HuH-7 (cell line): Measurements from ENCODE around the gene RELL1.

Experiments used
- DNase-seq: peaks from one replicate; pipeline ENCODE4 v3.0.0; 2011; ENCODE audit warnings: low spot score

Gene RELL1

DNA sequence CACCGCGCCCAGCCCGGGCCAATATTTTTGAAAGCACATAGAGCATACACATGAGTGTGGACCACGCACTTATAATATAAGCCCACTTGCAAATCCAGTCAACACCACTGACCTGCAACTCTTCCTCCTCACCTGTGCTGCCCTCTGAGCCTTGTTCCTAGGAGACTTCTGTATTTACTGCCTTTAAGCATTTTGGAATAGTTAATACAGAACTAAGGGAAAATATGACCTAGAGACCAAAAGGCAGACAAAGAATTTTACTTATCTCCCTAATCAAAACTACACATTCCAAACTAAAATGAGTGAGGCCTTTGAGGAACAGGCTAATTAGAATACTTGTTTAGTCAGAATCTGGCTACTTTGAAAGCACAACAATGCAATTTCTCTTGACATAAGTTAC is 89.1 kb downstream of the RELL1 start:
- DNase-seq = no peak

DNA sequence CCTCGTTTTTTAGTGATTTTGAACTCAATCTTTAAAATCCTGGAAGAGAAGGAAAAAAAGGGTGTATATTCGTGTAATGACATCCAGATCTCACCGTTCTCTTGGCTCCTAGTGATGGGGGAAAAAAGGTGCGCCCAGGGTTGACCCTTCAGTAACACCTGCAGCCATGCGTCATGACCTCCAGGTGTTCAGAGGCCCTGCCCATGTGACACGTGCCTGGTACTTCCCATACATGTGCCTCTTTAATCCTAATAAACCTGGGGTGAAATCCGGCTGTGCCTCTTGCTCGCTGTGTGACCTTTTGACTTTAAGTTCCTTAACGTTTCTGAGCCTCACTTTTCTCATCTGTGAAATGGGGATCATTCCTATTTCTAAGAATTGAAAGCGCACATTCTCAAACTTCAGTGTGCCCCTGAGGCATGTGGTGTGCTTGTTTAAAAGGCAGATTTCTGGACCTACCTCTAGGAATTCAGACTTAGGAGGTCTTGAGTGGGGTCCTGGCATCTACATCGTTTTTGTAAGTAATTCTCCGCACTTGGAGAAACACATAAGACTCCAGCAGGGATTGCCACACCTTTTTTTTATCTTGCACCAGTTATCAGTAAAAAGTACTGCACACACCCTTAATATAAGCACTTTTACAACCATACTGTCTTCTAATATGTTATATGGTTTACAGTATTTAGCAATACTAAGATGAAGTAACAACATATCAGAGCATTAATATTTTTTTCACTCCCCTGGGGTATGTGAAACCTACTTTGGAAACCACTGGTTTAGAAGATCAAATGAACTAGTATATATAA is 90.1 kb downstream of the RELL1 start:
- no peak for DNase-seq

DNA sequence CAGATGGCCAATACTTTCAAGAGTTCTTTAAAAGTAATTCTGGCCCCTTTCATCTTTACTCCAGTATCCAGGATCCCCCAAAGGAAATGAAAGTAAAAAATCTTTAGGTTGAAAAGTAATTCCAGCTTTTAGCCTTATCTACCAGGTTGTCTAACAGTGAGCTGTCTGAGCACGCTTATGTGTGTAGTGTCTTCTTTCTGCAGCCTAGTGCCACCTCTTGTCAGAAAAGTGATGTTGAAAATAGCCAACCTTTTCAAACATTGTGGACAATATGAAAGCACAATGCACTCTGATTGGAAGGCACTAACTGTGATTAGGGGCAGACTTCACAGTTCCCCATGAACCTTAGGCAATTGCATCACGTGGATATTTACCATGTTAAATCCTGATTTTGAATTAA is 92.1 kb downstream of the RELL1 start:
- no peak for DNase-seq

DNA sequence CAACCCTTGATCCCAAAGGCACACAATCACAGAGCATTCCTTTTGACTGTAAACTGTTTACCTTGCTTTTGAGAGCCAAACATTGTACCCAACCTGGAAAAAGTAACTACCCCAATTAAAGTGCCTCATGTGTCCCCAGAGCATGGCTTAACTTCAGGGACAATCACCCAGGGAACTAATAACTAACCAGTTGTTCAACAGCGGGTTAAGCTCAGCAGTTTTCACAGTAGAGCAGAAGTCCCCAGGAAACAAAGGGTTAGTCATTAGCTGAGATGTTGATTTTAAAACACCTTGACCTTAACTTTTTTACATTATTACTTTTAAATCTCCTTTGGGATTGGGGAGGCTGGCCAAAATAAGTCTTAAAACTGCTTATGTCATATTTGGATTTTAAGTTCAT is 94.8 kb downstream of the RELL1 start:
- DNase-seq = no peak

DNA sequence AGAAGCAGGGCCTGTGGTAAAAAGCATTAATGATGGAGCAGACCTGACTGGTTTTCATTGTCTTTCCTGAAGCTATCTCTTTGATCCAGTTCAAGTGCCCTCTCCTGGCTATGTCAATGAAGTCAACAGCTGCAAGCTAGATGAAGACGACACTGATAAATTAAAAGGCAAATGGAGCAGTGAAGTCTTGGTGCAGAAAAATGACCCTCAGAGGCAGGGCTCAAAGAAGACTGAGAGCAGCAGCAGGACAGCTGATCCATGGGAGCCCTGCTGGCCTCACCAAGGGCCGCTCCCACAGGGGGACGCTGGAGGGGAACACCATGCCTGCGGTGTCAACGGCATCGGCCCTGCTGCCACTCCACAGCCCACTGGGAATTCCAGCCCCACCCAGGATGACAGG is 96.2 kb downstream of the RELL1 start:
- DNase-seq = no peak

DNA sequence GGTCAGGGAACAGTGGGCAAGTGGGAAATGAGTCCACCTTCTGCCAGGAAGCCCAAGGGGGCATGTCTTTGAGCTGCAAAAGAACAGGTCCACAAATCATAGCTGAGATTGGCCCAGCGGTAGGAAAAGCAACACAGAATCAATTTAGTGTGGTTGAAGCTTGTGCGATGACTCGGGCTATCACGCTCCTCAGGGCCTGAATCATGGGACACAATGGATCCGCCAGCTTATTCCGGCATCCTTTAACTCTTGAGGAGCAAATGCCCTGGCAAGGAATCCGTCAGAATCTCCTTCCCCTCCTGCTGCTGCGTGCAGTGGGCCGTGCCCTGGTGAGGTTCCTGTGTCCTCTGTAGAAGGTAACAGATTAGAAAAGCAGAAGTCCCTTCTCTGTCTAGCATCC is 98.0 kb downstream of the RELL1 start:
- no peak for DNase-seq

DNA sequence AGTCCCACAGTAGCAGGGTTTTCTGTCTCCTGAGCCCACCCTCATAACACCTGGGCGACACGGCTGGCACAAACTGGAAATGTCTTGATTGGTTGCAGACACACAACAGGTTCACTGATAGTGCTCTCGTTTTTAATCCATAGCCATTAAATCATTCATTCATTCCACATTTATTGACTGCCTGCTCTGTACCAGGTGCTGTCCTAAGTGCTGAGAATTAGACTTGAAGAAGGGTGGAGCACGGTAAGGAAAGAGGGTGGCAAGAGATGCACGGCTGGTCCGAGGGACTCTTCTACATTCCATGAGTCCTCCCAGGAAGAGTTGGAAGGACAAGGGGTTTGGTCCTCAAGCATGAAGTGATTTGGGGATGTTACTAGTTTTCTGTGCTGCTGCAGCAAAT is 100.0 kb downstream of the RELL1 start:
- no peak for DNase-seq

DNA sequence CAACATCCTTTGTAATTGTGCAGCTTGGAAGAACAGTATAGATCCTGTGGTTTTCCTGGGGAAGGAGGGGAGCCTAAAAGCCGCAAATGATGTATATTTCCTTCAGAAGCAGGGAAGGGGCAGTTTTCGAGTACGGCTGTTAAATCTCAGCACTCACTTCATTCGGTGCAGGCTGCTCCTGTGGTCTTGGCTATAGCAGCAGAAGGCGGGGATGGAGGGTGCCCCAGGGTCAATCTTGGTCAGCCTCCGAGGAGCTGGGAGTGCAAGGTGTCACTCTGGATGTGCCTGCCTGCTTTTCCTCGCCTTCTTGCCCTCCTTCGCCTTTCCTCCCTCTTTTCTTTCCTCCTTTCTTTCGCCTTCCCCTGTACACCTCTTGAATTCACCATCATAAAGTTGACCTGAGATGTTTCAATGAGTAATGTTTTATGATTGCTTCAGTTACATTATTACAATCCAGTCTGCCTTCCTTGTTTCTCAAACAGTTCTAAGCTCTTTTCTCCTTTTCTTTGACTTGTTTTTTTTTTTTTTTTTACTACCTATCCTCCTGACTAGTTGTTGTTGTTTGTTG is 101.6 kb downstream of the RELL1 start:
- no peak for DNase-seq

DNA sequence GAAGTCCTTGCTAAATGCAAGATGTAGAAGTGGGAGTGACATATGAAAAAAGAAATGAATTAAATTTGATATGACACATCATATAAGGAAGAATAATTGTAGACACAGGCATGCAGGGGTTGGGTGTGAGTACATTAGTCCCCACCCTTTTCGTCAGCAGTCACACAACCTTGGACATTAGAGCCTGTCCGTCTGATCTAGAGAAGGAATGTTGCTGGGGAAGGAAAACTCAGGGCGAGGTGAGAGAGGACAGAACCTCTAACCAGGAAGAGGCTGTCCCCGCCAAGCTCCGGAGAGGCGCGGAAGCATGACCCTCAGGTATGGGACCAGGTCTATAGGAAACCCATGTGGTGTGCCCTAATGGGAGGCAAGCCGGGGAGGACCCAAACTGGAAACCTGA is 102.1 kb downstream of the RELL1 start:
- no peak for DNase-seq

DNA sequence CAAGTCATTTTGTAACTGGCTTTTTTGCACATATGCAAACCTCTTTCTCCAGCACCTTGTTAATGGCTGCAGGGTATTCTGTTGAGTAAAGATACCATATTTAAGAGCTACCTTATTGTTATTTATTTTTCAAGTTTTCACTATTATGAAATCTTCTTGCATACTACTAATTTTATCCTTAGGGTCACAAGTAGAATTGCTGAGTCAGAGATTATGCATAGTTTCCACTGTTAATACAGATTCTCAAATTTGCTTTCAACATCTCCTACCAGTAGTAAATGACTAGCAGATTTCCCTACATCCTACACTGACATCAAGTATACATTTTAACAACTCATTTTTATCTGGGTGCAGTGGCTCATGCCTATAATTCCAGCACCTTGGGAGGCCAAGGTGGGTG is 112.6 kb downstream of the RELL1 start:
- DNase-seq = no peak

DNA sequence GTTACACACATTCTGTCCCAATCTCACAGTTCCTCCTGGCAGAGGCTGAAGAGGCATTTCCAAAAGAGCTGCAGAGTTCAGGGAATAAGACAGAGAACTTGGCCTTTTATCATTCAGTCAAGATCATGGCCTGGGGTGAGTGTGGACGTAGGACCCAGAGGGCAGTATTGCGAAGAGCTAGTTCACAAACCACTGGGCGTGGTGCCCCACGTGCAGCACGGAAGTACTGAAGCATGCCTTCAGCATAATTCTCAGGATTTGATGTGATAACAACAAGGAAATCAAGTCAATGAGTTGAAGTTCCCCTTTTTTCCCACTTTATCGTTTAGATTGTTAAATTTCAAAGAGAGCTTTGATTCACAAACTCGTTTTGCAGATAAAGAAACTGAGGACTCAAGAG is 117.7 kb downstream of the RELL1 start:
- no peak for DNase-seq

DNA sequence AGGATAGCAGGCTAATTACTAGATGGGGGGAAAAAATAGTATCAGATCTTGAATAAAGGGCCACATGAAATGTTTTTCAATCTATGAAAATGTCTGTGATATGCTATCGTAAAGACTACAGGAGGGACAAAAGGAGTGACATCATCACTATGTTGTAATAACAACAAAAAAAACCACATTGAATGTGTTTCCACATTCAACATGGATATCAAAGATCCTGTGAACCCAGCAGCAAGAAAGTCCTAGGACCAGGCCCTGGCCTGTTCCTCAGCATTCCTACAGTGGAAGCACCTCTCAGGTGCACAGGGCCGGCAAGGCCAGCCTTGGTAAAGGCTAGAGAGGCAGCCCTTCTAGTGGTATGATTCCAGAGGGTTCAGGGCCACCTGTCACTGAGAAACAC is 118.3 kb downstream of the RELL1 start:
- DNase-seq = no peak

DNA sequence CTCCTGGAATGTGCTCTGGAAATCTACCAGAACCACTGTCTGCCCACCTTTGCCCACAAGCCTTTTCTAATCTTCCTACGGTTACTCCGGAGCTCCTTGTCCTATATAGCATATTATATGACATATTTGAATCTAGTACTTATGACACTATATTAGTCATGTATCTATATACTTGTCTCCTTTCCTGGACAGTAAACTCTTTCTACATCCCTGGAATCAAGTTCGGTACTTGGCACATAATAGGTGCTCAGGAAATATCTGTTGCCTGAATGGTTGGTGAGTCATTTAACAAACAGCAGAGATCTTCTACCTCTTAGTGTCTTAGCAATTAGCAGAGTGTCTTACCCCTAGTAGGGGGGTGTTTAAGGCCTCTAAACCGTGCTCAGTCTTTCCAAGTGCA is 123.6 kb downstream of the RELL1 start:
- DNase-seq = no peak

DNA sequence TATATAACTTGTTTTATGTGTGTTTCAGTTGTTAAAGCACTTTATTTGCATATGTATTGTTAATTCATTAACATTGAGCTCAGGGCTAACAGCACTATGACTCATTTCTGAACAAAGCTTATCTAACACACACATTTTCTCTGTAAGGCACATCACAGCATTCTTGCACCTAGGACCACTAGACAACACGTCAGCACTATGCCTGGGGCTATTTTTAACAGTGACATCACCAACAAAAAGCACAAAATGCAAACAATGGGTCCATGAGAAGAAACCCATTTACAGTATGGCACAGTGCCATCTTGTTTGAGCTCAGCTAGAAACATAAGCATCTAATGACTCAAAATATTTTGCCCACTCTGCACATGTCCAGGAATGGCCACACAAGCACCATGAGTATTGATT is 124.4 kb downstream of the RELL1 start:
- no peak for DNase-seq

DNA sequence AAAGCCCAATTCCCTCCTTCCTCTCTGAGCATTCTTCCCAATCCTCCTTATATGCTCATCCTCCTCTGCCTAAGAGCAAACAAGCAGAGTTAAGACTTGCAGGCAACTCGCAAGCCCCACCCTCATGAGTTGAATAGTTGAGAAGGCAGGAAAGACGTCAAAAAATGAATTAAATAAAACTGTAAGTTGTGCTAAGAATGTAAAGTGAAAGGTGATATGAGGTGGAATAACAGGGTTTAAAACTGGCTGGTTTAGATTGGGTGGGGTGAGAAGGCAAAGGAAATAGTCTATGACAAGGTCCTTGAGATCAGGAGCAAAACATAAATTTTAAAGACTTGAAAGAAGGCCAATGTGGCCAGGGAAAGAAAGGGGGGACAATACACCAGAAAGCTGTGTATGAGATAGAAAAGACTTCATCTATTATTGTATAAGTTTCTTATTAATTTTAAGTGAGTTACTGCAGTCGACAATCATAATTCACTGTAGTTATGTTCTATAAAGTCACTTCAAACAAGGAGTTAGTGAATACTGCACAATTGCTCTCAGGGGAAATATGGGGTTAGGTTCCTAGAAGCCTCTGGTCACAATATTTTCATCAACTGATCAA is 124.9 kb downstream of the RELL1 start:
- no peak for DNase-seq
